Renal cortex interstitium (tissue), 11 donors: ENCODE results near the gene FGR. TPM values are rescaled to one million over a fixed set of nuclear protein-coding genes. Genes with fewer than 3 reads are reported as not detected.

Experiments
- DNase-seq, 11 donors: peaks; one replicate each; pipeline ENCODE4 v3.0.0-alpha.2; 2013; ENCODE audit warnings: low read depth in 9 of 11, low spot score in 4 of 11; ENCODE audit errors: extremely low read depth in 1 of 11
- polyA plus RNA-seq, 3 donors: library from polyadenylated mRNA; unstranded; fragments of 120-200 nt; gene quantifications; one replicate each; pipeline ENCODE4 v1.2.1, GENCODE V29; 2013; ENCODE audit not compliant: insufficient read length in 3 of 3

The FGR gene
- polyA plus RNA-seq, 3 donors = 1.6 to 2.8 (median 2.1) TPM

DNA sequence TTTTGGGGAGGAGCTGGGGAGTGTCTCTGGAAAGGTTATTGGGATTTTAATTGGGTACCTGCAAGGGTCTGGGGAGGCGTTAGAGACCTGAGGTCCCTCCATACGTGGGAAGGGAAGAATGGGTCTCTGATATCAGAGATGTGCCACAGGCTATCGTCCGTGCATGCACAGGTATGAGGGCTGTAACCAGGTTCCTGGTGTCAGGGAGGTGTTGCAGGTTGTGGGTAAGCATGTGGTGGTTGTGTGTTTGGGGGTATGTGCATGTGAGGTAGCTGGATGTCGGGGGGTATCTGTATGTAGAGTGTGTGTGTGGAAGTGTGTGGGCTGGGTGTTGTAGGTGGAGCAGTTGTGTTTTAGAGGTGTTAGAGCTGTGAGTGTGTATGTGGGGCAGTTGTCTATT, 39.4 kb downstream of the FGR start:
- no peak for DNase-seq

DNA sequence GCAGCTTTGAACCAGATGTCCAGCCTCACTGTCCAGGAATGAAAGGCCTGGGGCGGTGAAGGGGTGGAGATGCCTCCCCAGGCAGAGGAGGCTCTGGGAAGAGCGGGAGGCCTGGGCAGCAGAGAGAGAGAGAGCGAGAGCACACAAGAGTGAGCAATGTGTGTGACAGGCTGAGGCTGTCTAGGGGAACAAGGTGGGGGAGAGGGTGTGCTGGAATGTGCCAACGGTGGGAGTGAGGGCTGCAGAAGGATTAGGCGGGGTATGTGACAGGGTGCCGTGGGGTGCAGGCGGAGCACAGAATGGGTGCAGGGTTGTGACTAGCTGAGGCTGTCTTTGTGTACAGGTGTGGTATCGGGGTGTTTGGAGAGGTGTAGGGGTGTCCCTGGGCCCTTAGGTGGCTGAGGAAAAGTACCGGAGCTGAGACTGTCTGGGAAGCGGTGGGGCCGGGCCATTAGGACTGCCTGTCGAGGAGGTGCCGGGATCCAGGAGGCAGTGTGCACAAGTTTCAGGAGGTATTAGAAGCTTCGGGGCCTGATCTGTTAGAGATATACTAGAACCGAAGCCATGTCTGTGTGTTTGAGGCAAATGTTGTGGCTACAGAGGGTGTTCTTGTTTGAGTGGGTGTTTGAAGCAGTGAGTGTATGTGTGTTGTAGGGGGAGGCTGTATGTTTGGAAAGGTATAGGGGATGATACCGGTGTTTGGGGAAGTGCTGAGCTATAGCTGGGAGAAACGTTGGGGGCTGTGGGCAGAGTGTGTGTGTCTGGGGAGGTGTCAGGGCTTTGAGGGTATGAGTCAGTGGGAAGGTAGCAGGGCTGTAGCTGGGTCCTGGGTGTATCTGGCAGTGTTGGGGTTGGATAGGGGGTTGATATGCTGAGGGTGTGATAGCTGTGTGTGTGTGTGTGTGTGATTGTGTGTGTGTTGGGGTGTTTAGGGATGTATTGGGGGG, 40.1 kb downstream of the FGR start:
- DNase-seq = no peak

- DNase-seq = no peak
Observed at GRCh38 chr1:27593678-27594563, 41.1 kb downstream of the FGR start.

DNA sequence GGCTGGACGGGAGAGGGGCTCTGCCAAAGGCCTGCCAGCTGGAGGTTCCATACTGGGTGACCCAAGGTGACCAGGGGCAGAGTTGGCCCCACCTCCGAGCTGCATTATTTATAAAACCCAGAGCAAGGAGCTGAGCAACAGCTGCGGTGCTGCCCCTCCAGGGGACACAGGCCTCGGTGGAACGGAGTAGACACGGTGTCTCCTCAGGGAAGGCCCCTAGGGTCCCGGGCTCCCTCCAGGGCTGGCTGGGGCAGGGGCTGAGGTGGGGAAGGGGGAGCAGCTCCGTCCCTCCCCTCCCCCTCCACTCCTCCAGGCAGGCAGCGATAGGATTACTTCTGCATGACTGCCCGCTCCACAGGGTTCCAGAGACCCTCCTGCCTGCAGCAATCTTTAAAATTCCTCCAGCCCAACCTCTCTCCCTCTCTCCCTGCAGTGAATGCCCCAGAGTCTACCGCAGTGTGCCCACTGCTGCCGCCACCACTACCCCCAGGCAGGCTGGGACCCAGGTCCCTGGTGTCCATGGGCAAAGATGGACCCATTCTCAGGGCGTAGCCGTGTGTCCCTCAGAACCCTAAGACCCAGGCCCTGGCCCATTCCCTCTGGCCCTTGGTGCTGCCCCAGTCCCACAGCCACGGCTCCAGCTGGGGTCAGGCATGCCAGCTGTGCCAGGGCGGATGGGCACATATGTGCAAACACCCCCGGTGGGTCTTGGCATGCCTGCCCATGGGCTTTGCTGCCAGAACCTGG, 41.9 kb downstream of the FGR start:
- no peak for DNase-seq

- no peak for DNase-seq
Observed at GRCh38 chr1:27592232-27592930, 42.6 kb downstream of the FGR start.

GRCh38 chr1:27591622-27592021, 43.4 kb downstream of the FGR start:
- no peak for DNase-seq

DNA sequence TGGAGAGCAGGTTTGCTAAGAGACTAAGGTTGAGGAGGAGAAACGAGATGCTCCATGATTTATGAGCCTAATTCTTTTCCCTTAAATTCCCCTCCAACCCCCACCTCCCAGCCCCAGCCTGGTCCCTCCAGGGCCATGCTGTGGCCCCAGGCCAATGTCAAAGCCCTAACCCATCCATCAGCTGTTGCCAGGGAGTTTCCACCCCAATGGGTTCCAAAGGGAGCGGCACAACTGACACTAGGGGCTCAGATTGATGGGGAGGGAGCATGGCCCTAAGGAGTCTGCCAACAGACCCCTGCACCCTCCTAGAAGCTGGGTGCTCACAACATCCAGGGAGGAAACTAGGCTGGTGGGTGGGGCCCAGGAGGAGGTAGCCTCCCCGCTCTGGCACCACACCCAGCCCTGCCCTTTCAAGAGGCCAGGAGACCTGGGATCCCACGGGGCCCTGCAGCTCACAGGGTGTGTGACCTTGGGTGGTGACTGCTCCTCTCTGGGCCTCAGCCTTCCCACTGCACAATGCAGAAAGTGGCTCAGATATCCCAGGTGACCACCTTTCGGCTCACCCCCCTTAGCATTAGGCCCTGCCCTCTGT, 44.0 kb downstream of the FGR start:
- DNase-seq = no peak

GRCh38 chr1:27589841-27590426, 45.1 kb downstream of the FGR start:
- no peak for DNase-seq

GRCh38 chr1:27589441-27589840, 45.5 kb downstream of the FGR start:
- DNase-seq = no peak

DNA sequence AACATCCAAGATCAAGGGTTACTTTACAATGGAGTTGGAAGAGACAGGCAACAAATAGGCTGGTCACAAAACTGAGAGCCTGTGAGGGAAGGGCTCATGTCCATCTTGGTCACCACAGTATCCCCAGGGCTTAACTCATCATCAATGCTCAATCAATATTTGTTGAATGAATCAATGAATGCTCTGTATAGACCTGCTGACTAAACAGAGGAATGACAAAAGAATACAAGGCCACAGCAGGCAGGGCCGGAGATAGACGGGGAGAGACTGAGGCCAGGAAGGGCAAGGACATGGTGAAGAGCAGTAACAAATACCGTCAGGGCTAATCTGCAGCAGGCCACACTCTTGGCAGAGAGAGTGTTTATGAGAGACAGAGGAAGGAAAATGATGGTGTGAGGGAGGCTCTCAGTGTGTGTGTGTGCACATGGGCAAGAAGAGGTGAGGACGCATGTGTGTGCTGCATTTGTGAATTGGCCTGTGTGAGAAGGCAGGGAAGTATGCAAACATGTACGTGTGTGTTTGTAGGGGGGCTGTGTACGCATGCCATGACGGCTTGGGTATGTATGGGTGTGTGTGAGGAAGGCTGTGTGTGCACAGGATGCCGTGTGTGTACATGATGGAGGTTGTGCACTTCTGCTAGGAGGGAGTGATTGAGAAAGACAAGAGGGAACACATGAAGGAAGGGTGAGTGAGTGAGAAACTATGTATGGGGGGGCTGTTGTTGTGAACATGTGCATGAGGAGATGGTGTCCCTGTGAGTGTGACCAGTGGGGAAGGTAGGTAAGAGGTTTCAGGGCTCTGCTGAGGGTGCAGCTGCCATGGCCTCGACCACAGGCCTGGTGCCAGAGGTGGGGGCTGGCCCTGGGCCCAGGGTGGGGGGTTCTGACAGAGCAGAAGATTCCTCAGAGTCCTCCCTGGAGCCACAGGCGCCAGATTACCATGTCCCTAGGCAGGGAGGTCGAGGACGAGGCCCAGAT, 46.4 kb downstream of the FGR start:
- DNase-seq = no peak

DNA sequence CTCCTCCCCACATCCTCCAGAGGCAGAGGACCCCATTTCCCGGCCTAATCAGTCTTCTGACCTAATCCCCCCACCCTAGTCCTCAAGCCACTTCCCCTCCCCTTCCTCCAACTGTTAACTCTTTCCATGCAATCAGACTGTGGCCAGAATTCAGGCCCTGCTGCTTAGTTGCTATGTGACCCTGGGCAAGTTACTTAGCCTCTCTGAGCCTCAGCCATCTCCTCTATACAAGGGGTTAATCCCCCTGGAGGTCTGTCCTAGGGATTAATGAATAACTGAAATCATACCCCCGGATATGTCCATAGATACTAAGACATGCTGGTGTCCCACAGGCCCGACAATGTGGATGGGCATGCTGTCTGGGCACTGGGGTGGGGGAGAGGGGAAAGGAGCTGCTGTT, 49.3 kb downstream of the FGR start:
- DNase-seq = no peak

GRCh38 chr1:27584453-27584852, 50.5 kb downstream of the FGR start:
- DNase-seq = no peak

GRCh38 chr1:27583479-27583878, 51.5 kb downstream of the FGR start:
- no peak for DNase-seq

- DNase-seq = no peak
Observed at GRCh38 chr1:27581823-27582243, 53.2 kb downstream of the FGR start.

GRCh38 chr1:27577504-27578188, 57.3 kb downstream of the FGR start:
- DNase-seq = no peak

DNA sequence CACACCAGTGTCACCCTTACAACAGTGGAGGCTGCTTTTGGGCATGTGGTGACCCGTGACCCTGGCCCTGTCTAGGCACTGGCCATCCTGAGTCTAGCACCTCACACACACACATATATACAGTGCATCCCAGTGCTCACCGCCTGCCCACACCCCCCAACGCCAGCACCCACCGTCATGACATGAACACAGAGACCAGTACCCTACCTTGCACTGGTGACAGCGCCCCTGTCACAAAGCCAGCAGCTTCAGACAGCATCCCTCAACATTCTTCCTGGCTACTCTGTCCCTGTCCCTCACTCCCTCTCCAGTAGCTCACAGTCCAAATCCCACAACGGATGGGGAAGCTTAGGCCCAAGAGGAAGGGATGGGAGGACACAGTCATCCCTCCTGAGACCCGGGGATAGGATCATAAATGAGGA, 58.2 kb downstream of the FGR start:
- DNase-seq = no peak
